ENCODE data around the gene RPGRIP1. TPM values are rescaled to one million over a fixed set of nuclear protein-coding genes. Genes with fewer than 3 reads are reported as not detected.

Gene RPGRIP1
- total RNA-seq, 1 experiment from 2014 or later = not detected

DNA sequence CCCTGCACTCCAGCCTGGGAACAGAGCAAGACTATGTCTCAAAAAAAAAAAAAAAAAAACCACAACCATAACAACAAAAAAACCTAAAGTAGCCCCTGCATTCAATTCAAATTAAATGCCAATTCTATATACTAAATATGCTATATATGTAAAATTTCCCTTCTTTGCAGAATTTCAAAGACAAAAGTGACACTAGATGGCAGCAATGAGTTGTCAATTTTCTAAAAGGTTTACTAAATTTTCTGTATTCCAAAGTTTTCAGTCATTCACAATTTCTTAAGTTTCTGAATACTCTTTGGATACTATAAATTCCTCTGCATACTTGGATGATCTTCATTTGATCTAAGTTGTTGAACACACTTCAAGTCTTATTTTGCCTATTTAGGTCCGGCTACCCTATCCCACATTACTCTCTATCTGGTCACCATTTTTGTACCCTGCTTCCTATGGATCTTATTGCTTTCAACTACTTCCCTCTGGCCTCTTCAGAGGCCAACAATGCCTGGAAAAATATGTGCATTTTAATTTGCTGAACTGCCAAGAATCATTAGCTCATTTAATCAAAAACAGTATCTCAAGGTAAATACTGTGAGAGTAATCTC, 38.6 kb upstream of the RPGRIP1 start:
- Mint-ChIP-seq H3K27ac (ENCODE audit: low read depth, unreplicated experiment) (peak overlapping the region; percentile 27), H3K27me3 (ENCODE audit: insufficient read depth, unreplicated experiment) (no peaks in the 10 kb centered on the region), H3K9me3 (ENCODE audit: unreplicated experiment) (no peaks in the 10 kb centered on the region), H3K4me1 (ENCODE audit: insufficient read depth, unreplicated experiment) (peaks cover 14% of the 10 kb centered on the region), H3K36me3 (ENCODE audit: insufficient read depth, unreplicated experiment) (peaks cover 97% of the 10 kb centered on the region), H3K4me3 (ENCODE audit: unreplicated experiment) (no peak overlapping the region)
- CTCF ChIA-PET = interaction anchor here (0.6 to 2.6 kb wide), 9 partner anchors 10 to 209 kb away, joined by 3 to 9 read pairs (median 5); no protein-coding TSS in a partner anchor
- DNase-seq (ENCODE audit: unreplicated experiment) = peak; percentile 34
- intact Hi-C loops (cut with micrococcal nuclease) = loop anchor here (10.0 kb wide), 1 partner anchor 313 kb away; no protein-coding TSS in a partner anchor
- POLR2A ChIA-PET = interaction anchor here (1.0 to 6.7 kb wide), 4 partner anchors 10 to 140 kb away, joined by 3 to 61 read pairs (median 16); no protein-coding TSS in a partner anchor
- TF ChIP-seq, protein P1, sequence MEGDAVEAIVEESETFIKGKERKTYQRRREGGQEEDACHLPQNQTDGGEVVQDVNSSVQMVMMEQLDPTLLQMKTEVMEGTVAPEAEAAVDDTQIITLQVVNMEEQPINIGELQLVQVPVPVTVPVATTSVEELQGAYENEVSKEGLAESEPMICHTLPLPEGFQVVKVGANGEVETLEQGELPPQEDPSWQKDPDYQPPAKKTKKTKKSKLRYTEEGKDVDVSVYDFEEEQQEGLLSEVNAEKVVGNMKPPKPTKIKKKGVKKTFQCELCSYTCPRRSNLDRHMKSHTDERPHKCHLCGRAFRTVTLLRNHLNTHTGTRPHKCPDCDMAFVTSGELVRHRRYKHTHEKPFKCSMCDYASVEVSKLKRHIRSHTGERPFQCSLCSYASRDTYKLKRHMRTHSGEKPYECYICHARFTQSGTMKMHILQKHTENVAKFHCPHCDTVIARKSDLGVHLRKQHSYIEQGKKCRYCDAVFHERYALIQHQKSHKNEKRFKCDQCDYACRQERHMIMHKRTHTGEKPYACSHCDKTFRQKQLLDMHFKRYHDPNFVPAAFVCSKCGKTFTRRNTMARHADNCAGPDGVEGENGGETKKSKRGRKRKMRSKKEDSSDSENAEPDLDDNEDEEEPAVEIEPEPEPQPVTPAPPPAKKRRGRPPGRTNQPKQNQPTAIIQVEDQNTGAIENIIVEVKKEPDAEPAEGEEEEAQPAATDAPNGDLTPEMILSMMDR (IDR thresholded peaks at IDR 0.05; ENCODE audit: unreplicated experiment) = peak; percentile 36
- no TSS peak for BruUV-seq (replicated peaks)

- TF ChIP-seq, protein P1 (IDR thresholded peaks at IDR 0.05; ENCODE audit: unreplicated experiment) = no peak
These were observed 35.3 kb upstream of the RPGRIP1 start for GRCh38 chr14:21244544-21244943.

GRCh38 chr14:21245813-21246212, 34.1 kb upstream of the RPGRIP1 start:
- no peak for DNase-seq (ENCODE audit: unreplicated experiment)
- POLR2A ChIA-PET = interaction anchor here (0.9 to 6.7 kb wide), 5 partner anchors 10 to 22 kb away, joined by 3 to 61 read pairs (median 24); no protein-coding TSS in a partner anchor
- TF ChIP-seq, protein P1 (IDR thresholded peaks at IDR 0.05; ENCODE audit: unreplicated experiment) = no peak
- CTCF ChIA-PET = interaction anchor here (1.4 kb wide), 1 partner anchor 11 kb away, joined by 3 read pairs; no protein-coding TSS in a partner anchor
- no peaks in the 10 kb centered on the region for H3K9me3 Mint-ChIP-seq (ENCODE audit: unreplicated experiment)
- BruUV-seq (replicated peaks) = no TSS peak
- H3K27ac Mint-ChIP-seq (ENCODE audit: low read depth, unreplicated experiment) = no peak overlapping the region
- H3K4me3 Mint-ChIP-seq (ENCODE audit: unreplicated experiment) = peak overlapping the region; percentile 21
- H3K36me3 Mint-ChIP-seq (ENCODE audit: insufficient read depth, unreplicated experiment) = peaks cover 98% of the 10 kb centered on the region
- intact Hi-C loops (cut with micrococcal nuclease) = loop anchor here (10.0 kb wide), 1 partner anchor 309 kb away; no protein-coding TSS in a partner anchor
- no peaks in the 10 kb centered on the region for H3K27me3 Mint-ChIP-seq (ENCODE audit: insufficient read depth, unreplicated experiment)
- peaks cover 23% of the 10 kb centered on the region for H3K4me1 Mint-ChIP-seq (ENCODE audit: insufficient read depth, unreplicated experiment)

More at GRCh38 chr14:21244544-21244943, 35.3 kb upstream of the RPGRIP1 start:
- no peaks in the 10 kb centered on the region for H3K9me3 Mint-ChIP-seq (ENCODE audit: unreplicated experiment)
- no peaks in the 10 kb centered on the region for H3K27me3 Mint-ChIP-seq (ENCODE audit: insufficient read depth, unreplicated experiment)
- peaks cover 23% of the 10 kb centered on the region for H3K4me1 Mint-ChIP-seq (ENCODE audit: insufficient read depth, unreplicated experiment)
- POLR2A ChIA-PET = interaction anchor here (0.6 to 6.7 kb wide), 10 partner anchors 11 to 23 kb away, joined by 3 to 61 read pairs (median 6); no protein-coding TSS in a partner anchor
- peak; percentile 83 for DNase-seq (ENCODE audit: unreplicated experiment)
- no TSS peak for BruUV-seq (replicated peaks)
- H3K27ac Mint-ChIP-seq (ENCODE audit: low read depth, unreplicated experiment) = no peak overlapping the region
- CTCF ChIA-PET = interaction anchor here (0.5 to 1.3 kb wide), 5 partner anchors 12 to 827 kb away, joined by 3 read pairs; no protein-coding TSS in a partner anchor
- intact Hi-C loops (cut with micrococcal nuclease) = loop anchor here (10.0 kb wide), 1 partner anchor 310 kb away; no protein-coding TSS in a partner anchor
- peaks cover 96% of the 10 kb centered on the region for H3K36me3 Mint-ChIP-seq (ENCODE audit: insufficient read depth, unreplicated experiment)
- peak overlapping the region; percentile 9 for H3K4me3 Mint-ChIP-seq (ENCODE audit: unreplicated experiment)

DNA sequence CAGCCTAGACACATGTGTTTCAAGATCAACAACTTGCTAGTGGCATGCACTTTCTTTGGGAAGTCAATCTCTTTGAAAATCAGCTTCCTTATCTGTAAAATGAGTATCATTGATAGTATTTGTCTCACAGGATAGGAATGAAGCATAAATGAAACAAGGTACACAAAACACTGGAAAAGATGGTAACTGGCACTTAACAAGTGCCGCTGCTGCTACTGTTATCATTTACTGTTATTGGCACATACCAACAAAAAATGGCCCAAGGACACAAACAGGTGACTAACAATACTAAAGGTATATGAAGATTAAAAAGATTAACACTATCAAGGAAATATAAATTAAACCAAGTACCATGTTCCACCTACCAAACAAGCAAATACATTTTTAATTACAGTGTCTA, 31.5 kb upstream of the RPGRIP1 start:
- CTCF ChIA-PET = no interaction called here
- POLR2A ChIA-PET = interaction anchor here (0.6 to 4.7 kb wide), 2 partner anchors 8 to 14 kb away, joined by 3 to 38 read pairs; no protein-coding TSS in a partner anchor
- DNase-seq (ENCODE audit: unreplicated experiment) = no peak
- H3K9me3 Mint-ChIP-seq (ENCODE audit: unreplicated experiment) = no peaks in the 10 kb centered on the region
- no peak overlapping the region for H3K4me3 Mint-ChIP-seq (ENCODE audit: unreplicated experiment)
- intact Hi-C loops (cut with micrococcal nuclease) = loop anchor here (10.0 kb wide), 1 partner anchor 306 kb away; no protein-coding TSS in a partner anchor
- H3K27me3 Mint-ChIP-seq (ENCODE audit: insufficient read depth, unreplicated experiment) = no peaks in the 10 kb centered on the region
- peaks cover 17% of the 10 kb centered on the region for H3K4me1 Mint-ChIP-seq (ENCODE audit: insufficient read depth, unreplicated experiment)
- TF ChIP-seq, protein P1 (IDR thresholded peaks at IDR 0.05; ENCODE audit: unreplicated experiment) = no peak
- no peak overlapping the region for H3K27ac Mint-ChIP-seq (ENCODE audit: low read depth, unreplicated experiment)
- no TSS peak for BruUV-seq (replicated peaks)
- H3K36me3 Mint-ChIP-seq (ENCODE audit: insufficient read depth, unreplicated experiment) = peaks cover 98% of the 10 kb centered on the region
